Measurements from ENCODE around the gene PRIM1. TPM values are rescaled to one million over a fixed set of nuclear protein-coding genes. Genes with fewer than 3 reads are reported as not detected.
A peak's percentile ranks its signal among the peaks of the same experiment; 100 is the strongest.

Gene PRIM1
- total RNA-seq, 1 experiment from 2014 or later, result 50.7 TPM

DNA sequence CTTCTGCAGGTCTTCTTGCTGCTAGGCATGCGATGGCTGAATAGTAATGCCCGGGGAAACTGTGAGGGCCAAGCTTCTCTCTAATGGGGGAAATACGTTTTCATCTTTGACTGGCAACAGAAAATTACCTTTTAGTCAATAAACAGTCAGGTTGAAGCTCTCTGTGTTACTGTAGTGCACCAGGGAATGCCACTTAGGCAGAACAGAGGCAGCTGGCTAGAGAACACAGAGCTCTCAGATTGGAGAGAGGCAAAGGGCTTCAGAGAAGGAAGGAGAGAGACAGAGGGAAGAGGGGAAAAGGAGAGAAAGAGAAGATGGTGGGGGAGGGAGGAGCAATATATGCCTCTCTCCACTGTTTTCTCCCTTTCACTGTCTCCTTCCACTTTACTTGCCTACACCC, 17.7 kb upstream of the PRIM1 start:
- Mint-ChIP-seq H3K4me3 (no peak overlapping the region), H3K36me3 (ENCODE audit: insufficient read depth in 1 of 3, low read depth in 3 of 3) (peaks cover 0 to 7% (median 3%) of the 10 kb centered on the region in 3 experiments; a peak in 3 of 7 replicates), H3K27me3 (ENCODE audit: low read depth) (no peaks in the 10 kb centered on the region; the same call in 1 of the 2 replicates), H3K4me1 (peaks cover 22% of the 10 kb centered on the region in 2 experiments), H3K27ac (peak overlapping the region in 1 of 3 experiments; percentile 30; a peak in 2 of 7 replicates), H3K9me3 (peaks cover 0 to 4% of the 10 kb centered on the region in 2 experiments; a peak in 3 of 5 replicates)
- H3T11ph ChIP-seq (ENCODE audit: low read length), result no peak overlapping the region
- H3K27ac ChIP-seq (ENCODE audit: insufficient read length, low read depth, low read length), result no peak overlapping the region
- H3K56ac ChIP-seq (ENCODE audit: insufficient read length, low read depth, low read length), result no peak overlapping the region
- no peaks in the 10 kb centered on the region for H3K79me1 ChIP-seq (ENCODE audit: insufficient read depth, low read depth, low read length, poor library complexity, severe bottlenecking)
- DNase-seq, result no peak
- H3K9ac ChIP-seq (ENCODE audit: extremely low read depth, insufficient read length, low read length), result no peak overlapping the region
- H3K23ac ChIP-seq (ENCODE audit: insufficient read length, low read depth, low read length), result no peak overlapping the region
- no peak overlapping the region for H4K91ac ChIP-seq (ENCODE audit: insufficient read length, low read depth, low read length)
- no peak overlapping the region for H4K5ac ChIP-seq (ENCODE audit: insufficient read length, low read depth, low read length)
- no peaks in the 10 kb centered on the region for H3K27me3 ChIP-seq (ENCODE audit: insufficient read depth, low read length)
- no peak overlapping the region for H3K18ac ChIP-seq (ENCODE audit: insufficient read length, low read depth, low read length)
- no peak overlapping the region for H3K4ac ChIP-seq (ENCODE audit: low read depth, low read length)
- no peak overlapping the region for H2BK5ac ChIP-seq (ENCODE audit: insufficient read length, low read length)
- H3K14ac ChIP-seq (ENCODE audit: insufficient read depth, low read length), result no peak overlapping the region
- no peak overlapping the region for H2BK12ac ChIP-seq (ENCODE audit: insufficient read length, low read depth, low read length)
- H4K8ac ChIP-seq (replicated peaks; ENCODE audit: insufficient read length, low read depth, low read length), result no peak overlapping the region
- H2BK120ac ChIP-seq (ENCODE audit: low read depth, low read length, poor library complexity, severe bottlenecking), result no peak overlapping the region
- no peaks in the 10 kb centered on the region for H3K23me2 ChIP-seq (ENCODE audit: insufficient read length, low read depth, low read length, poor library complexity, severe bottlenecking)
- H2BK20ac ChIP-seq (ENCODE audit: low read depth, low read length, poor library complexity, severe bottlenecking), result no peak overlapping the region
- H4K20me1 ChIP-seq (ENCODE audit: control insufficient read depth, insufficient read depth, insufficient read length), result no peaks in the 10 kb centered on the region
- WGBS (ENCODE audit: extremely low coverage, insufficient read length, low lambda C conversion rate), result no CpG with 5 or more reads among the region's 3 CpGs
- no peak overlapping the region for H2BK15ac ChIP-seq (ENCODE audit: low read depth, low read length)
- no peaks in the 10 kb centered on the region for H3K79me2 ChIP-seq (ENCODE audit: insufficient read depth, low read length)
- peaks cover 5% of the 10 kb centered on the region; the same call in 1 of the 2 replicates for H3K4me1 ChIP-seq (ENCODE audit: insufficient read depth, low read length)
- H2AFZ ChIP-seq (ENCODE audit: low read length), result no peak overlapping the region
- TF ChIP-seq, protein P1, sequence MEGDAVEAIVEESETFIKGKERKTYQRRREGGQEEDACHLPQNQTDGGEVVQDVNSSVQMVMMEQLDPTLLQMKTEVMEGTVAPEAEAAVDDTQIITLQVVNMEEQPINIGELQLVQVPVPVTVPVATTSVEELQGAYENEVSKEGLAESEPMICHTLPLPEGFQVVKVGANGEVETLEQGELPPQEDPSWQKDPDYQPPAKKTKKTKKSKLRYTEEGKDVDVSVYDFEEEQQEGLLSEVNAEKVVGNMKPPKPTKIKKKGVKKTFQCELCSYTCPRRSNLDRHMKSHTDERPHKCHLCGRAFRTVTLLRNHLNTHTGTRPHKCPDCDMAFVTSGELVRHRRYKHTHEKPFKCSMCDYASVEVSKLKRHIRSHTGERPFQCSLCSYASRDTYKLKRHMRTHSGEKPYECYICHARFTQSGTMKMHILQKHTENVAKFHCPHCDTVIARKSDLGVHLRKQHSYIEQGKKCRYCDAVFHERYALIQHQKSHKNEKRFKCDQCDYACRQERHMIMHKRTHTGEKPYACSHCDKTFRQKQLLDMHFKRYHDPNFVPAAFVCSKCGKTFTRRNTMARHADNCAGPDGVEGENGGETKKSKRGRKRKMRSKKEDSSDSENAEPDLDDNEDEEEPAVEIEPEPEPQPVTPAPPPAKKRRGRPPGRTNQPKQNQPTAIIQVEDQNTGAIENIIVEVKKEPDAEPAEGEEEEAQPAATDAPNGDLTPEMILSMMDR (conservative IDR thresholded peaks at IDR 0.05), result no peak
- H3K9me3 ChIP-seq (ENCODE audit: control insufficient read depth, low read depth, low read length), result no peaks in the 10 kb centered on the region
- H2AK5ac ChIP-seq (ENCODE audit: insufficient read length, low read length), result no peak overlapping the region
- no peak overlapping the region for H3K4me2 ChIP-seq (ENCODE audit: insufficient read depth, insufficient read length, low read length)
